Measurements from ENCODE around the gene SCLY. TPM values are rescaled to one million over a fixed set of nuclear protein-coding genes. Genes with fewer than 3 reads are reported as not detected.

The SCLY gene
- total and polyA plus RNA-seq, 2 donors (not counting 1 experiment from before 2014, with no cell fraction given): 16.4 to 42.4 TPM

GRCh38 chr2:238063414-238064189 is 2.8 kb downstream of the SCLY start:
- H3K36me3 ChIP-seq (replicated peaks in 1 of 2; ENCODE audit: control extremely low read depth in 1 of 2, control insufficient read depth in 1 of 2, extremely low read depth in 1 of 2, insufficient read depth in 2 of 2, low read length in 1 of 2): peaks cover 0 to 16% of the 10 kb centered on the region in 2 experiments
- peaks cover 15% of the 10 kb centered on the region in 2 donors for H3K4me1 ChIP-seq (ENCODE audit: control insufficient read depth in 2 of 2, insufficient read depth in 2 of 2, low read length in 2 of 2)
- DNase-seq: no peak
- Mint-ChIP-seq H3K4me1 (peaks cover 19% of the 10 kb centered on the region), H3K4me3 (no peak overlapping the region), H3K9me3 (ENCODE audit: insufficient read depth) (peaks cover under 1% of the 10 kb centered on the region), H3K27me3 (no peaks in the 10 kb centered on the region), H3K27ac (no peak overlapping the region)
- intact Hi-C loops (cut with micrococcal nuclease): no loop called here
- ChIA-PET CTCF (no interaction called here), POLR2A (no interaction called here)
- H3K27me3 ChIP-seq (replicated peaks in 1 of 4; ENCODE audit: control extremely low read depth in 1 of 4, control insufficient read depth in 3 of 4, insufficient read depth in 4 of 4, low read length in 3 of 4): no peaks in the 10 kb centered on the region
- no peak for ATAC-seq (ENCODE audit: low read depth)
- H3K9ac ChIP-seq (ENCODE audit: low read length): no peak overlapping the region
- H3K27ac ChIP-seq (ENCODE audit: low read length in 2 of 2): no peak overlapping the region
- no peak overlapping the region for H2AFZ ChIP-seq (ENCODE audit: insufficient read depth, low read depth, low read length, poor library complexity, severe bottlenecking)
- no peak overlapping the region for H3K4me3 ChIP-seq (ENCODE audit: control extremely low read depth in 1 of 5, extremely low read depth in 1 of 5, insufficient read depth in 1 of 5, low read depth in 2 of 5, low read length in 4 of 5)
- 100% methylated on average over 5 of the region's 8 CpGs for WGBS (ENCODE audit: insufficient coverage)
- H3K9me3 ChIP-seq (ENCODE audit: control extremely low read depth in 1 of 3, control insufficient read depth in 2 of 3, insufficient read depth in 1 of 3, low read length in 2 of 3): no peaks in the 10 kb centered on the region
- no peak for TF ChIP-seq EZH2 (IDR thresholded peaks at IDR 0.05; ENCODE audit: borderline replicate concordance, insufficient read depth, low read depth, low read length, poor library complexity, severe bottlenecking)
- TF ChIP-seq CTCF (IDR thresholded peaks at IDR 0.05): no peak
- H3K79me2 ChIP-seq (ENCODE audit: control insufficient read depth, insufficient read depth, low read length): peaks cover 15% of the 10 kb centered on the region
- no peaks in the 10 kb centered on the region for H4K20me1 ChIP-seq (ENCODE audit: control insufficient read depth, insufficient read depth, low read length, poor library complexity, severe bottlenecking)
- H3K4me2 ChIP-seq (replicated peaks; ENCODE audit: low read depth, low read length, poor library complexity, severe bottlenecking): no peak overlapping the region

- TF ChIP-seq CTCF (IDR thresholded peaks at IDR 0.05) (no peak), EZH2 (IDR thresholded peaks at IDR 0.05; ENCODE audit: borderline replicate concordance, insufficient read depth, low read depth, low read length, poor library complexity, severe bottlenecking) (no peak)
- Mint-ChIP-seq H3K4me3 (no peak overlapping the region), H3K9me3 (ENCODE audit: insufficient read depth) (no peaks in the 10 kb centered on the region), H3K4me1 (peaks cover 17% of the 10 kb centered on the region), H3K27me3 (no peaks in the 10 kb centered on the region), H3K27ac (no peak overlapping the region)
- H3K9me3 ChIP-seq (ENCODE audit: control extremely low read depth in 1 of 3, control insufficient read depth in 2 of 3, insufficient read depth in 1 of 3, low read length in 2 of 3): no peaks in the 10 kb centered on the region
- H2AFZ ChIP-seq (ENCODE audit: insufficient read depth, low read depth, low read length, poor library complexity, severe bottlenecking): no peak overlapping the region
- H3K36me3 ChIP-seq (replicated peaks in 1 of 2; ENCODE audit: control extremely low read depth in 1 of 2, control insufficient read depth in 1 of 2, extremely low read depth in 1 of 2, insufficient read depth in 2 of 2, low read length in 1 of 2): peaks cover 0 to 20% of the 10 kb centered on the region in 2 experiments
- no peak overlapping the region for H3K9ac ChIP-seq (ENCODE audit: low read length)
- H3K79me2 ChIP-seq (ENCODE audit: control insufficient read depth, insufficient read depth, low read length): peaks cover 15% of the 10 kb centered on the region
- no peak for ATAC-seq (ENCODE audit: low read depth)
- WGBS (ENCODE audit: insufficient coverage): 100% methylated on average over 4 of the region's 7 CpGs
- no peaks in the 10 kb centered on the region for H4K20me1 ChIP-seq (ENCODE audit: control insufficient read depth, insufficient read depth, low read length, poor library complexity, severe bottlenecking)
- intact Hi-C loops (cut with micrococcal nuclease): no loop called here
- peaks cover 15% of the 10 kb centered on the region in 2 donors for H3K4me1 ChIP-seq (ENCODE audit: control insufficient read depth in 2 of 2, insufficient read depth in 2 of 2, low read length in 2 of 2)
- no peak overlapping the region for H3K4me2 ChIP-seq (replicated peaks; ENCODE audit: low read depth, low read length, poor library complexity, severe bottlenecking)
- DNase-seq: no peak
- ChIA-PET POLR2A (no interaction called here), CTCF (no interaction called here)
- no peaks in the 10 kb centered on the region for H3K27me3 ChIP-seq (replicated peaks in 1 of 4; ENCODE audit: control extremely low read depth in 1 of 4, control insufficient read depth in 3 of 4, insufficient read depth in 4 of 4, low read length in 3 of 4)
- H3K4me3 ChIP-seq (ENCODE audit: control extremely low read depth in 1 of 5, extremely low read depth in 1 of 5, insufficient read depth in 1 of 5, low read depth in 2 of 5, low read length in 4 of 5): no peak overlapping the region
- no peak overlapping the region for H3K27ac ChIP-seq (ENCODE audit: low read length in 2 of 2)
Measured at GRCh38 chr2:238064376-238064775, 3.6 kb downstream of the SCLY start.
